ENCODE data around the gene RPS6KA2. TPM values are rescaled to one million over a fixed set of nuclear protein-coding genes. Genes with fewer than 3 reads are reported as not detected.

Gene RPS6KA2
- total RNA-seq, 1 experiment from 2014 or later: 12.3 TPM

GRCh38 chr6:166619912-166620311 lies 7.1 kb downstream of the RPS6KA2 start:
- 0 out of 7 replicates have a peak overlapping the region, but pooled peaks of 2 of the 3 experiments have one; percentile 5 to 42 for H3K27ac Mint-ChIP-seq
- no peak overlapping the region for H3K18ac ChIP-seq (ENCODE audit: insufficient read length, low read depth, low read length)
- H3K4me3 Mint-ChIP-seq: no peak overlapping the region

More at GRCh38 chr6:166619912-166620311, 7.1 kb downstream of the RPS6KA2 start:
- Histone ChIP-seq H3K4me1 (ENCODE audit: insufficient read depth, low read length) (peaks cover 4% of the 10 kb centered on the region; the same call in 1 of the 2 replicates), H2BK5ac (ENCODE audit: insufficient read length, low read length) (no peak overlapping the region), H2AFZ (ENCODE audit: low read length) (no peak overlapping the region), H2BK15ac (ENCODE audit: low read depth, low read length) (no peak overlapping the region), H3K23ac (ENCODE audit: insufficient read length, low read depth, low read length) (no peak overlapping the region), H4K5ac (ENCODE audit: insufficient read length, low read depth, low read length) (no peak overlapping the region), H2BK20ac (ENCODE audit: low read depth, low read length, poor library complexity, severe bottlenecking) (no peak overlapping the region), H3K56ac (ENCODE audit: insufficient read length, low read depth, low read length) (no peak overlapping the region), H3K23me2 (ENCODE audit: insufficient read length, low read depth, low read length, poor library complexity, severe bottlenecking) (no peaks in the 10 kb centered on the region), H2AK5ac (ENCODE audit: insufficient read length, low read length) (no peak overlapping the region), H3K9me3 (ENCODE audit: control insufficient read depth, low read depth, low read length) (no peaks in the 10 kb centered on the region), H2BK12ac (ENCODE audit: insufficient read length, low read depth, low read length) (no peak overlapping the region), H3K27ac (ENCODE audit: insufficient read length, low read depth, low read length) (no peak overlapping the region), H3K79me2 (ENCODE audit: insufficient read depth, low read length) (peaks cover 5% of the 10 kb centered on the region; the same call in 1 of the 2 replicates), H3K14ac (ENCODE audit: insufficient read depth, low read length) (no peak overlapping the region), H3T11ph (ENCODE audit: low read length) (no peak overlapping the region), H2BK120ac (ENCODE audit: low read depth, low read length, poor library complexity, severe bottlenecking) (no peak overlapping the region), H3K4me2 (ENCODE audit: insufficient read depth, insufficient read length, low read length) (no peak overlapping the region), H3K4ac (ENCODE audit: low read depth, low read length) (no peak overlapping the region), H4K8ac (replicated peaks; ENCODE audit: insufficient read length, low read depth, low read length) (no peak overlapping the region), H3K79me1 (ENCODE audit: insufficient read depth, low read depth, low read length, poor library complexity, severe bottlenecking) (peaks cover 4% of the 10 kb centered on the region), H4K20me1 (ENCODE audit: control insufficient read depth, insufficient read depth, insufficient read length) (no peaks in the 10 kb centered on the region), H3K9ac (ENCODE audit: extremely low read depth, insufficient read length, low read length) (no peak overlapping the region), H4K91ac (ENCODE audit: insufficient read length, low read depth, low read length) (no peak overlapping the region), H3K27me3 (ENCODE audit: insufficient read depth, low read length) (no peaks in the 10 kb centered on the region)
- WGBS (ENCODE audit: extremely low coverage, insufficient read length, low lambda C conversion rate): no CpG with 5 or more reads among the region's 3 CpGs
- Mint-ChIP-seq H3K9me3 (no peaks in the 10 kb centered on the region), H3K36me3 (ENCODE audit: insufficient read depth in 1 of 3, low read depth in 3 of 3) (peaks cover 8 to 18% (median 15%) of the 10 kb centered on the region in 3 experiments), H3K4me1 (peaks cover 32 to 38% of the 10 kb centered on the region in 2 experiments), H3K27me3 (ENCODE audit: low read depth) (peaks cover 4% of the 10 kb centered on the region)
- no peak for TF ChIP-seq CTCF (conservative IDR thresholded peaks at IDR 0.05)
- DNase-seq: no peak
